WERI-Rb-1 (cell line): ENCODE data around the gene SP3.
A peak's percentile ranks its signal among the peaks of the same experiment; 100 is the strongest.

Experiments used
- DNase-seq: peaks from one replicate; pipeline ENCODE4 v3.0.0-alpha.2; 2020
- H3K27ac ChIP-seq: fragments of 250-450 bp; sonication (Bioruptor Pico); 2 replicates; pipeline ENCODE4 v1.5.1; 2020; ENCODE audit warnings: mild to moderate bottlenecking, moderate library complexity
- H3K27me3 ChIP-seq: fragments of 250-450 bp; sonication (Bioruptor Pico); 2 replicates; pipeline ENCODE4 v1.5.1; 2021; ENCODE audit warnings: mild to moderate bottlenecking, low read depth, moderate library complexity; ENCODE audit not compliant: insufficient read depth, severe bottlenecking
- H3K36me3 ChIP-seq: fragments of 250-450 bp; sonication (Bioruptor Pico); 2 replicates; pipeline ENCODE4 v1.5.1; 2020; ENCODE audit warnings: mild to moderate bottlenecking, moderate library complexity
- H3K4me3 ChIP-seq: 2 replicates; pipeline ENCODE4 v1.5.1; 2011; ENCODE audit warnings: low read depth, mild to moderate bottlenecking, control low read depth, low read length
- H3K9me3 ChIP-seq: fragments of 250-450 bp; sonication (Bioruptor Pico); 2 replicates; pipeline ENCODE4 v1.5.1; 2021; ENCODE audit warnings: mild to moderate bottlenecking, moderate library complexity; ENCODE audit not compliant: severe bottlenecking
- TF ChIP-seq, protein P1 (sequence below): IDR thresholded peaks from 2 replicates; pipeline ENCODE4 v1.5.1; 2011; ENCODE audit warnings: low read depth, mild to moderate bottlenecking, control low read depth, inconsistent platforms, low read length

SP3 gene

DNA sequence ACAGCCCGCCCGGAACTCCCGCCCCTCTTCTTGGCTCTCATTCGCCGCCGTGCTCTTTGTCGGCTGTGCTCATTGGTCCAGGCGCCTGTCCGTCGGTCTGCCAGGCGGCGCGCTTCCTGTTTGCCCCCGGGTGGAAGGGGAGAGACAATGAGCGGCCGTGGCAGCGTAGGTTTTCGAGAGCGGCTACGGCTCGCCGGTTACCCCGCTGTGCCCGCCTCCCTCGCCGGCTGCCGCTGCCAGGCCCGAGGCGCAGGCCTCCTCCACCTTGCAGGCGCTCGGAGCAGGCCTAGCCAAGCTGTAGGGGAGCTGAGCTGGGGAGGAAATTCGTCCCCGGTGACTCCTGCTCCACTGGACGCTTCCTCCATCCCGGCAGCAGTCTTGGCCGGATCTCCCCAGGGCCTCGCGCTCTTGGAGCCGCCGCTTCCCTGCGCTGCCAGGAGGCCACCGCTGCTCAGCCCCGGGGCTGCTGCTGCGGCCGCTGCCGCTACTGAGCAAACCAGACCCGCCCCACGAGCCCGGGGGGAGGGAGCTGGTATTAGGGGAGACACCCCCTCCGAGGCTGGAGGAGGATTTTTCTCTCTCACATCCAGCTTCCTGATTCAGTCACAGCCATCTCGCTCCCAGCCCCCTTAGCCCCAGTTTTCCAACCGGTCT is at the start of gene SP3:
TSS of gene SP3 (minus strand) at position 2 of the 654 bp plus-strand sequence. CDS start 202 bp downstream, outside the sequence.
- H3K27ac ChIP-seq, result peak within 1 kb of the TSS; percentile 100
- peak within 1 kb of the TSS; percentile 95 for H3K4me3 ChIP-seq
- TF ChIP-seq, protein P1, sequence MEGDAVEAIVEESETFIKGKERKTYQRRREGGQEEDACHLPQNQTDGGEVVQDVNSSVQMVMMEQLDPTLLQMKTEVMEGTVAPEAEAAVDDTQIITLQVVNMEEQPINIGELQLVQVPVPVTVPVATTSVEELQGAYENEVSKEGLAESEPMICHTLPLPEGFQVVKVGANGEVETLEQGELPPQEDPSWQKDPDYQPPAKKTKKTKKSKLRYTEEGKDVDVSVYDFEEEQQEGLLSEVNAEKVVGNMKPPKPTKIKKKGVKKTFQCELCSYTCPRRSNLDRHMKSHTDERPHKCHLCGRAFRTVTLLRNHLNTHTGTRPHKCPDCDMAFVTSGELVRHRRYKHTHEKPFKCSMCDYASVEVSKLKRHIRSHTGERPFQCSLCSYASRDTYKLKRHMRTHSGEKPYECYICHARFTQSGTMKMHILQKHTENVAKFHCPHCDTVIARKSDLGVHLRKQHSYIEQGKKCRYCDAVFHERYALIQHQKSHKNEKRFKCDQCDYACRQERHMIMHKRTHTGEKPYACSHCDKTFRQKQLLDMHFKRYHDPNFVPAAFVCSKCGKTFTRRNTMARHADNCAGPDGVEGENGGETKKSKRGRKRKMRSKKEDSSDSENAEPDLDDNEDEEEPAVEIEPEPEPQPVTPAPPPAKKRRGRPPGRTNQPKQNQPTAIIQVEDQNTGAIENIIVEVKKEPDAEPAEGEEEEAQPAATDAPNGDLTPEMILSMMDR, result no peak
- H3K36me3 ChIP-seq, result peaks cover 28% of the 10 kb centered on the region
- no peaks in the 10 kb centered on the region for H3K9me3 ChIP-seq
- H3K27me3 ChIP-seq, result no peaks in the 10 kb centered on the region
- DNase-seq, result peak; percentile 98

DNA sequence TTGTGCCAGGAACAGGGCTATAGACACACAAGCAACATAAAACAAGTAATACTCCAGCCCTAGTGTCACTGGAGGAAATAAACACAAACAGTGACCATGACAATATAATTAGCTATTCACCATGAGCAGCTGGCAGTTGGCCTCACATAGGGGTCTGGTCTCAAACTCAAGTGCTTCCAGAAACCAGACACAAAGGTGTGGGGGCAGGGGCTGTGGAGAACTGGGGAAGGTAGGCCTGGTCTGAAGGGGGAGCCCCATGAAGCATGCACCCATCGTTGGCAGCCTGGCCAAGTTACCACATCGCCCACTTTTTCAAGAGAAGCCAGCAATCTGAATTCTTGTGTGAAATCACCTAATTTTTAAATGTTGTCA is 49.5 kb upstream of the SP3 start:
- TF ChIP-seq, protein P1, result no peak
- Histone ChIP-seq H3K4me3 (no peak overlapping the region), H3K27me3 (no peaks in the 10 kb centered on the region), H3K36me3 (no peaks in the 10 kb centered on the region), H3K27ac (no peak overlapping the region), H3K9me3 (no peaks in the 10 kb centered on the region)
- DNase-seq, result no peak

DNA sequence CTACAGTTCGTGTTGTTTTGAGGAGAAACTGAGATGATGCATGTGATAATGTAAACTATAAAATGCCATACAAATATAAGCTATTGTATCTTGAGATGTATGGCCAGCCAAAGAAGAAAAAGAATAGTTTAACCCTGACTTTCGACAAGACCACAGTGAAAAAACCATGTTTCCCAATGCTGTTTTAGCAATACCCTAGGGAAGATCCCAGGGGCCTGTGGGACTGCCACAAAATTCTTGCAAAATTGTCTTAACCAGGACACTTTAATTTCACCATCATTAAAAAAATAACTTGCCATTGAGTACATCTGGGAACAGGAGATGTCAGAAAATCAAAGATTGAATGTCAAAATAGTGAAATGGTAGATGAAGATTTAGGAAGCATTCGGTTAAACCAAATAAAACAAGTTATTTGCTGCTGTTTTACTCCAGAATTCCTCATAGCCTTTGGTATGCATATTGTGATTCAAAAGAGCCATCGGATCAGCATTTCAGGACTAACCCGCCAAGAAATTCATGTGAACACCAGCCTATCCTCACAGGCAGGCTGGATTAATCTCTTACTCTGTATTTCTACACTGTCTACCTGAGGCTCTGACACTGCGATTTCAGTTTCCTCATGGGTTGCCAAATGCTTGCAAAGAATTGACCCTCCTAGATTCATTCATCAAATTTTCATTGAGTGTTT is 49.0 kb upstream of the SP3 start:
- TF ChIP-seq, protein P1, result no peak
- no peaks in the 10 kb centered on the region for H3K36me3 ChIP-seq
- H3K4me3 ChIP-seq, result no peak overlapping the region
- no peaks in the 10 kb centered on the region for H3K9me3 ChIP-seq
- no peak overlapping the region for H3K27ac ChIP-seq
- no peaks in the 10 kb centered on the region for H3K27me3 ChIP-seq
- no peak for DNase-seq

DNA sequence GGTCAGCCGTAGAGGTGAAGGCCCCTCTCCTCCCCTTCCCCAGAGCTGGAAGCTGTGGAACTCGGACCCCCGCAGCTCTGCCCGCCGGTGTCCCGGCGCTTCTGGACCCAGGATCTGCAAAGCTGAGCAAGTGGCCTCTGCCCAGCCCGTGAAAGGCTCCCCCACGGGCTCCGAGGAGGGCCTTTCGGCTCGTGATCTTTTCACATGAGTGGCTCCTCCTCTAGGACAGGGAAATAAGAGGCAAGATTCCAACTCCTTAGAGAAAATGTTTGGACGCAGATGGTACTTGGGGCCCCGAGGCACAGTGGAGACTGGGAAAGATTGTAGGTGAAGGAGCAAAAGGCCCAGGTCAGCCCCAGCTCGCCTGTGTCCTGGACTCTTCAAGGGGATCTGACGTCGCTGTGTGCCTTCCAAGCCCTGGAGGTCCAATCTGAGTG is 48.2 kb upstream of the SP3 start:
- no peaks in the 10 kb centered on the region for H3K36me3 ChIP-seq
- TF ChIP-seq, protein P1, result no peak
- no peak overlapping the region for H3K4me3 ChIP-seq
- no peak overlapping the region for H3K27ac ChIP-seq
- no peak for DNase-seq
- no peaks in the 10 kb centered on the region for H3K9me3 ChIP-seq
- no peaks in the 10 kb centered on the region for H3K27me3 ChIP-seq

DNA sequence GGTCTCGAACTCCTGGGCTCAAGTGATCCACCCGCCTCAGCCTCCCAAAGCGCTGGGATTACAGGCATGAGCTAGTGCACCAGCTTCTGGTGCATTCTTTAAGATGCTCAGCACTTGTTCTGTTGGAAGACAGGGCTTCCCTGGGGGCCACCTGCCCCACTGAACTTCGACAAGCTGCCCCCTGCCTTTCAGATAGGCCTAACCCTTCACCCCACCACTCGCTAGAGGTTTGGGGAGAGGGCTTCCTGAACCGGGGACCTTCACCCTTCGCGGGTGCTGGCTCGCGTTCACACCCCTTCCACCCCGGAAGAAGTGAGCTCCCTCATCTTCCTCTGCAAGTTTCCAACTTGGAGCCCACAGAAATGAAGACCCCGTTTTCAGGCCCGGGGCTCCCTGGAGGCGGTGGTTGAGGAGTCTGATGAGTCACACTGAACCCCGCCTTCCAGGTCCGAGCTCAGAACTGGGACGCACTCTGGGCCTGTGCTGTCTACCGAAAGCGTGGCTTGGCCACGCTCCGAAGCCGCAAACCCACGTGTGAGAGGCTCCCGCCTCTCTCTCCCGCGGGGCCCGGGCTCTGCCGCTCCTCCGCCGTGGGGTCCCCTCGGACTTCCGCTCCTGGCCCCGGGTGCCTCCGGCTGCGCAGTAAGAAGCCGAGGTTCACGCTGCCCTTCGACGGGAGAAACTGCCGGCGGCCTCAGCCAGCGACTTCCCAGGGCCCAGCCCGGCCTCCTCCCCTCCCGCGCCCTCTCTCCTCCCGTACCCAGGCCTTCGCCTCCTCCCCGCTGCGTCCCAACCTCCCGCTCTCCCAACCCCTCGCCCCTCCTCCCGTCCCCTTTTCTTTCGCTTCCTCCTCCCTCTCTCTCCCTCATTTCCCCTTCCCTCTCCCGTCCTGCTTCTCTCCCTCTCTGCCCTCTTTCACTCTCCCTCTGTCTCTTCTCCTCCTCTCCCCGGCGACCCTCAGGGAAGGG is 47.5 kb upstream of the SP3 start:
- Histone ChIP-seq H3K27me3 (no peaks in the 10 kb centered on the region), H3K4me3 (no peak overlapping the region), H3K9me3 (no peaks in the 10 kb centered on the region), H3K36me3 (no peaks in the 10 kb centered on the region), H3K27ac (no peak overlapping the region)
- TF ChIP-seq, protein P1, result no peak
- DNase-seq, result no peak
